Measurements from ENCODE around the gene CNOT6L. TPM values are rescaled to one million over a fixed set of nuclear protein-coding genes. Genes with fewer than 3 reads are reported as not detected.

The CNOT6L gene
- total RNA-seq, 4 donors from 2014 or later, result 17.4 to 25.3 (median 21.7) TPM

GRCh38 chr4:77820649-77821561 lies 1.7 kb upstream of the CNOT6L start:
- 3% methylated on average over 14 of the region's 14 CpGs for WGBS

GRCh38 chr4:77819843-77820648 lies 878 bp upstream of the CNOT6L start:
- TF ChIP-seq EP300 (IDR thresholded peaks at IDR 0.05) (no peak), POLR2AphosphoS5 (IDR thresholded peaks at IDR 0.05) (peak; percentile 85 to 94), POLR2A (IDR thresholded peaks at IDR 0.05; ENCODE audit: low read depth) (peak; percentile 63)
- 1% methylated on average over 33 of the region's 81 CpGs for WGBS
- Histone ChIP-seq H3K4me1 (peaks cover 31 to 43% (median 39%) of the 10 kb centered on the region in 4 donors), H3K27me3 (no peaks in the 10 kb centered on the region), H3K36me3 (no peaks in the 10 kb centered on the region), H3K9me3 (no peaks in the 10 kb centered on the region), H3K4me3 (peak overlapping the region; percentile 89 to 96 (median 96)), H3K27ac (replicated peaks in 1 of 4) (peak overlapping the region; percentile 98 to 100 (median 100))
- intact Hi-C loops (cut with DNase I), result loop anchor here (2.0 kb wide), 1 partner anchor 43 kb away; the partner anchor contains the start of gene MRPL1
- DNase-seq (ENCODE audit: extremely low spot score), result peak; percentile 96

More at GRCh38 chr4:77820649-77821561, 1.7 kb upstream of the CNOT6L start:
- intact Hi-C loops (cut with DNase I), result loop anchor here (2.0 kb wide), 1 partner anchor 42 kb away; the partner anchor contains the start of gene MRPL1
- no peaks in the 10 kb centered on the region for H3K27me3 ChIP-seq
- peaks cover 22 to 35% (median 31%) of the 10 kb centered on the region in 4 donors for H3K4me1 ChIP-seq
- no peaks in the 10 kb centered on the region for H3K9me3 ChIP-seq
- peak overlapping the region; percentile 89 to 96 (median 96) for H3K4me3 ChIP-seq
- no peak for DNase-seq (ENCODE audit: extremely low spot score)
- H3K27ac ChIP-seq (replicated peaks in 1 of 4), result peak overlapping the region; percentile 98 to 100 (median 100)
- H3K36me3 ChIP-seq, result no peaks in the 10 kb centered on the region
- TF ChIP-seq CTCF (IDR thresholded peaks at IDR 0.05) (no peak), POLR2AphosphoS5 (IDR thresholded peaks at IDR 0.05) (no peak), POLR2A (IDR thresholded peaks at IDR 0.05; ENCODE audit: low read depth) (no peak), EP300 (IDR thresholded peaks at IDR 0.05) (no peak)

GRCh38 chr4:77819404-77819842 lies 255 bp upstream of the CNOT6L start:
- Histone ChIP-seq H3K36me3 (no peaks in the 10 kb centered on the region), H3K27me3 (no peaks in the 10 kb centered on the region), H3K27ac (replicated peaks in 1 of 4) (peak overlapping the region; percentile 98 to 100 (median 100)), H3K9me3 (no peaks in the 10 kb centered on the region), H3K4me1 (peaks cover 34 to 48% (median 45%) of the 10 kb centered on the region in 4 donors), H3K4me3 (peak overlapping the region; percentile 89 to 96 (median 96))
- TF ChIP-seq POLR2AphosphoS5 (IDR thresholded peaks at IDR 0.05) (peak in 1 of 2 donors; percentile 16), EP300 (IDR thresholded peaks at IDR 0.05) (no peak), POLR2A (IDR thresholded peaks at IDR 0.05; ENCODE audit: low read depth) (no peak), CTCF (IDR thresholded peaks at IDR 0.05) (no peak)
- intact Hi-C loops (cut with DNase I), result no loop called here
- no peak for DNase-seq (ENCODE audit: extremely low spot score)
- WGBS, result no CpG with 5 or more reads among the region's 66 CpGs

- DNase-seq (ENCODE audit: extremely low spot score), result no peak
- intact Hi-C loops (cut with DNase I), result no loop called here
- H3K4me3 ChIP-seq, result peak overlapping the region; percentile 89 to 96 (median 96)
These were observed 1.0 kb downstream of the CNOT6L start for GRCh38 chr4:77818073-77818601.

More at GRCh38 chr4:77818073-77818601, 1.0 kb downstream of the CNOT6L start:
- Histone ChIP-seq H3K36me3 (no peaks in the 10 kb centered on the region), H3K27ac (replicated peaks in 1 of 4) (peak overlapping the region; percentile 98 to 100 (median 100)), H3K9me3 (no peaks in the 10 kb centered on the region), H3K4me1 (peaks cover 34 to 60% (median 51%) of the 10 kb centered on the region in 4 donors), H3K27me3 (no peaks in the 10 kb centered on the region)
- TF ChIP-seq POLR2AphosphoS5 (IDR thresholded peaks at IDR 0.05) (peak; percentile 56 to 63), EP300 (IDR thresholded peaks at IDR 0.05) (no peak), POLR2A (IDR thresholded peaks at IDR 0.05; ENCODE audit: low read depth) (no peak), CTCF (IDR thresholded peaks at IDR 0.05) (peak; percentile 42 to 63 (median 47))
- under 1% methylated on average over 13 of the region's 13 CpGs for WGBS

Data from esophagus muscularis mucosa (tissue), 4 donors.